Colonic mucosa (tissue), 4 donors: ENCODE results near the gene ENTPD2. TPM values are rescaled to one million over a fixed set of nuclear protein-coding genes. Genes with fewer than 3 reads are reported as not detected.

ENCODE experiments used
- DNase-seq: peaks from one replicate; pipeline ENCODE4 v3.0.0-alpha.2; 2020
- H3K27ac ChIP-seq: fragments of 200-600 bp; one replicate; pipeline ENCODE4 v1.8.0; 2021
- H3K27me3 ChIP-seq: fragments of 200-600 bp; one replicate; pipeline ENCODE4 v1.8.0; 2021
- H3K36me3 ChIP-seq: fragments of 200-600 bp; one replicate; pipeline ENCODE4 v1.8.0; 2021
- H3K4me1 ChIP-seq: fragments of 200-600 bp; one replicate; pipeline ENCODE4 v1.8.0; 2021; ENCODE audit warnings: mild to moderate bottlenecking
- H3K4me3 ChIP-seq: fragments of 200-600 bp; one replicate; pipeline ENCODE4 v1.8.0; 2021
- H3K9ac ChIP-seq, 2 donors: one replicate each; pipeline ENCODE4 v1.7.0; 2013; ENCODE audit warnings: control low read depth in 2 of 2, low read depth in 2 of 2, low read length in 2 of 2
- H3K9me3 ChIP-seq: fragments of 200-600 bp; one replicate; pipeline ENCODE4 v1.8.0; 2021
- intact Hi-C: fragments of 100-400 bp; cut with DNase I; formaldehyde crosslinking; loops from one replicate; pipeline ENCODE4 v1.14.1; 2022
- total RNA-seq, 2 donors: library from RNA; stranded (reverse); fragmentation: NEBNext Ultra II Directional in 1 of 2; extraction: Animal tissue kit (Norgen Biotek cat#: 25700) in 1 of 2; gene quantifications; one replicate each; pipeline ENCODE4 v1.2.1, GENCODE V29; 2021
- TF ChIP-seq, protein P1 (sequence below): fragments of 200-600 bp; IDR thresholded peaks from one replicate; pipeline ENCODE4 v1.8.0; 2022; ENCODE audit warnings: antibody characterized with exemption, mild to moderate bottlenecking
- donor health status: healthy.
- donor health status: DM: no; HTN: no; CAD: no.
- donor health status: DM: no; HTN: no; CAD: no.

ENTPD2 gene
- total RNA-seq, 2 donors from 2014 or later, result 20.5 to 22.1 TPM

- no peak for DNase-seq
- no peaks in the 10 kb centered on the region for H3K9me3 ChIP-seq
- TF ChIP-seq, protein P1, sequence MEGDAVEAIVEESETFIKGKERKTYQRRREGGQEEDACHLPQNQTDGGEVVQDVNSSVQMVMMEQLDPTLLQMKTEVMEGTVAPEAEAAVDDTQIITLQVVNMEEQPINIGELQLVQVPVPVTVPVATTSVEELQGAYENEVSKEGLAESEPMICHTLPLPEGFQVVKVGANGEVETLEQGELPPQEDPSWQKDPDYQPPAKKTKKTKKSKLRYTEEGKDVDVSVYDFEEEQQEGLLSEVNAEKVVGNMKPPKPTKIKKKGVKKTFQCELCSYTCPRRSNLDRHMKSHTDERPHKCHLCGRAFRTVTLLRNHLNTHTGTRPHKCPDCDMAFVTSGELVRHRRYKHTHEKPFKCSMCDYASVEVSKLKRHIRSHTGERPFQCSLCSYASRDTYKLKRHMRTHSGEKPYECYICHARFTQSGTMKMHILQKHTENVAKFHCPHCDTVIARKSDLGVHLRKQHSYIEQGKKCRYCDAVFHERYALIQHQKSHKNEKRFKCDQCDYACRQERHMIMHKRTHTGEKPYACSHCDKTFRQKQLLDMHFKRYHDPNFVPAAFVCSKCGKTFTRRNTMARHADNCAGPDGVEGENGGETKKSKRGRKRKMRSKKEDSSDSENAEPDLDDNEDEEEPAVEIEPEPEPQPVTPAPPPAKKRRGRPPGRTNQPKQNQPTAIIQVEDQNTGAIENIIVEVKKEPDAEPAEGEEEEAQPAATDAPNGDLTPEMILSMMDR, result no peak
- no peak overlapping the region for H3K4me3 ChIP-seq
- no peak overlapping the region for H3K27ac ChIP-seq
- no peak overlapping the region for H3K9ac ChIP-seq
- H3K27me3 ChIP-seq, result no peaks in the 10 kb centered on the region
- peaks cover 16% of the 10 kb centered on the region for H3K4me1 ChIP-seq
- intact Hi-C loops, result no loop called here
- no peaks in the 10 kb centered on the region for H3K36me3 ChIP-seq
These were observed 32.9 kb downstream of the ENTPD2 start for GRCh38 chr9:137020771-137021567.

- Histone ChIP-seq H3K36me3 (no peaks in the 10 kb centered on the region), H3K27me3 (no peaks in the 10 kb centered on the region), H3K4me3 (no peak overlapping the region), H3K4me1 (peaks cover 12% of the 10 kb centered on the region), H3K27ac (no peak overlapping the region), H3K9ac (no peak overlapping the region), H3K9me3 (no peaks in the 10 kb centered on the region)
- TF ChIP-seq, protein P1, result no peak
- intact Hi-C loops, result no loop called here
- no peak for DNase-seq
These were observed 33.8 kb downstream of the ENTPD2 start for GRCh38 chr9:137019891-137020683.

- Histone ChIP-seq H3K27ac (no peak overlapping the region), H3K27me3 (no peaks in the 10 kb centered on the region), H3K36me3 (no peaks in the 10 kb centered on the region), H3K9ac (no peak overlapping the region), H3K4me1 (peaks cover 12% of the 10 kb centered on the region), H3K4me3 (no peak overlapping the region), H3K9me3 (no peaks in the 10 kb centered on the region)
- DNase-seq, result no peak
- TF ChIP-seq, protein P1, result no peak
- intact Hi-C loops, result no loop called here
These were observed 34.9 kb downstream of the ENTPD2 start for GRCh38 chr9:137018761-137019559.

- Histone ChIP-seq H3K4me1 (peaks cover 9% of the 10 kb centered on the region), H3K4me3 (no peak overlapping the region), H3K27ac (no peak overlapping the region), H3K9me3 (no peaks in the 10 kb centered on the region), H3K27me3 (no peaks in the 10 kb centered on the region), H3K36me3 (no peaks in the 10 kb centered on the region), H3K9ac (no peak overlapping the region)
- TF ChIP-seq, protein P1, result no peak
- intact Hi-C loops, result no loop called here
- DNase-seq, result no peak
These were observed 35.9 kb downstream of the ENTPD2 start for GRCh38 chr9:137017791-137018497.

DNA sequence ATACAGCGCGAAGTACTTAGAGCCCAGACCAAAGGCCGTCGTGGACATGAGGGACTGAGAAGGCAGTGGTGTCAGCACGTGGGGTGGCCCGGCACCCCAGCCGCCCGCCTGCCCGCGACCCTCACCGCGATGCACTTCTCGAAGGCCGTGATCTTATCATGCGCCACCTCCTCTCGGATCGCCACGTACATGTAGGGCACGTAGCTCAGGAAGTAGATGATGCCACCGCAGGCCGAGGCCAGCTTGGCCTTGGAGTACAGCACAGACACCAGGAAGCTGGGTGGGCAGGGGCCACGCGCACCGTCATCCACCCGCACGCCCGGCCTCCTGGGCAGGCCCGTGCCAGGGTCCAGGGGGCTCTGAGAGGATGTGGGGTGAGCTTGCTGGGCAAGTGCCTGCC lies 36.8 kb downstream of the ENTPD2 start:
- TF ChIP-seq, protein P1, result no peak
- no peaks in the 10 kb centered on the region for H3K36me3 ChIP-seq
- H3K4me1 ChIP-seq, result peaks cover 4% of the 10 kb centered on the region

More for the DNA sequence above, 36.8 kb downstream of the ENTPD2 start:
- no peak for DNase-seq
- H3K4me3 ChIP-seq, result no peak overlapping the region
- H3K27ac ChIP-seq, result no peak overlapping the region
- intact Hi-C loops, result no loop called here
- no peaks in the 10 kb centered on the region for H3K27me3 ChIP-seq
- no peaks in the 10 kb centered on the region for H3K9me3 ChIP-seq
- H3K9ac ChIP-seq, result no peak overlapping the region
